Frontal cortex (tissue), 4 donors: ENCODE data around the gene METTL2A. TPM values are rescaled to one million over a fixed set of nuclear protein-coding genes. Genes with fewer than 3 reads are reported as not detected.
"Not testable (repeated sequence)": the region's sequence is repeated elsewhere in the genome, so short reads cannot be mapped to it uniquely, and the experiment has no call there.

Source experiments
- DNase-seq, 2 donors: peaks; one replicate each; pipeline ENCODE4 v3.0.0; 2012; ENCODE audit warnings: low spot score in 2 of 2
- FAIRE-seq: peaks from 2 replicates; lab custom pipeline; 2012; peaks lifted over from hg19 to GRCh38; lab: Jason Lieb, UNC
- total RNA-seq: library from RNA; depleted of rRNA; stranded (reverse); fragments of >200 nt; gene quantifications from one replicate; pipeline ENCODE4 v1.2.3, GENCODE V29; 2014
- donor health status: control.
- donor health status: control.
- donor health status: control.

The METTL2A gene
- total RNA-seq, 1 donor from 2014 or later, result 44.8 TPM

DNA sequence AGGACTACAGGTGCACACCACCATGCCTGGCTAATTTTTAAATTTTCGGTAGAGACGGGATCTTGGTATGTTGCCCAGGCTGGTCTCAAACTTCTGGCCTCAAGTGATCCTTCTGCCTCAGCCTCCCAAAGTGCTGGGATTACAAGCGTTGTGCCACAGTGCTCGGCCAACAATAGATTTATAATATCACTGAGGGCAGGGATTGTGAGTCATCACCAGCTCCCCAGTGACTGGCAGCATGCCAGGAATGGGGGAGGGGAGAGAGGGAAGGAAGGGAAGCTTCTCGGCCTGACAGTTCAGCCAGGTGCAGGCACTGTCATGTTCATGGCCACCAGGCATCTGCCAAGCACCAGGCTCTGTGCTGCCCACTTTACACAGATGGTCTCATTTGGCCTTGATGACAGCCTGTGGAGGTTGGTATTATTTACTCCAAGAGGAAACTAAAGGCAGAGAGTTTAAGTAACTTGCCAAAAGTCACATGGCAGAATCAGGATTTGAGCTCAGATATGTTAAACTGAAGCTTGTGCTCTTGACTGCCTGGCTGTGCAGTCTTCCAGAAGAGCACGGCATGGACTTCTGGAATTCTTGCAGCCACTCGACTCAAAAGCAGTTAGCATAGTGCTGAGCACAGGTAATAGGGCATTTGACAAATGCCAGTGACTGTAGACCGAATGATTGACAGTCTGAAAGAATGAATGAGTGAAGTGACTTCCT lies 47.1 kb downstream of the METTL2A start:
- DNase-seq, result peak in 1 of 2 donors; percentile 18
- not testable (repeated sequence) for FAIRE-seq

DNA sequence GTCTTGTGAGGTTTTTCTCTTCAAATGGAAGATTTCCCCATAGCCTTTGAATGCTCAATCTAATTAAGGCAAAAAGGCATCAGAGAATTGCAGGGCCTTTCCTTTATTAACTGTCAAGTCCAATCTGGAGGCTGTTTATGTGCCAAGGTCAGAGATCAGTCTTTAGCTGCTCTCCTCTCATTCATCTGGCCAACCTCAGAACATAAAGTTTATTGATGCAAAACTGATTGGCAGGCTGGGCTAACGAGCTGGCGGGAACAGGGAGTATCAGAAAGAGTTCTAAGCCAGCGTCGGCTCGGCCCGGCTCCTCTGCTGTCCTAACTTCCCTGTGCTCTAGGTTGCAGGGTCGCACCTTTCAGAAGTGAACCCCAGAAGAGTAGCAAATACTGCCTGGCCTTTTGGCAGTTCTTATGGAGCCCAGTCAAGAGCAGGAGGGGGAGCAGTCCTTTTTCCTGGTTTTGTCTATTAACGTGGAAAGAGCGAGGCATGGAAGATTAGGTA lies 47.7 kb downstream of the METTL2A start:
- not testable (repeated sequence) for DNase-seq

DNA sequence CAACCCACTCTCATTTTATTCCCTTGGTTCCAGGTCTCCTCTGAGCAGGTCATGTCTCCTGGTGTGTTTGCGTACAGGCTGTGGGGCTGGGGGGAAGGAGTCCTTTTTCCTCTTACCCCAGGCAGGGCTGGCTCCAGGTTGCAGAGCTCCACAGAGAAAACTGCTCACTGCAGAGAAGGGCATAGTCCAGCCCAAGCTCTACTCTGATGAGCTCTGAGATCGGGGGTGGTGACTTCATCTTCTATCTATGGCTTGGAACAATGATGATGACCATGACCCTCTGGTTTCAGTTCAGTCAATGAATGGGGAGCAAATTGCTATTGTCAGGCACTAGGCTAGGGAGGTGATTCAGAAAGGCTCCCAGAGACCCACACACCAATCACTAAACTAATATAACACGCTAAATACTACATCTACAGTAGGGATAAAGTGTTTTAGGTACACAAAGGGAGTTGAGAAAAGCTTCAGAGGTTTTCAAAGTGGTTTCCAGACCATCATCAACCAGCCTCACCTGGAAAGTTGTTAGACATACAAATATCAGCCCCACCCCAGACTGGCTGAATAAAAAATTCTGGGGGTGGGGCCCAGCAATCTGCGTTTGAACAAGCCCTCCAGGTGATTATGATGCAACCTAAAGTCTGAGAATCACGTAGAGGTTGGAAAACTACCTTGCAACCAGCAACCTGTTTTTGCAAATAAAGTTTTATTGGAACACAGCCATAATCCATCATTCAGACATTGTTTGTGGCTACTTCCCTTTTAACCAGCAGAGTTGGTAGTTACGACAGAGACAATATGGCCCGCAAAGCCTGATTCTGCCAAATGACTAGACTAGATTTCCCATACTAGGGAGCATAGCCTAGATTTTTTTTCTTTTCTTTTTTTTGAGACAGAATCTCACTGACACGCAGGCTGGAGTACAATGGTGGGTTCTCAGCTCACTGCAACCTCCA lies 49.6 kb downstream of the METTL2A start:
- not testable (repeated sequence) for FAIRE-seq, DNase-seq

More for the DNA sequence above, 47.7 kb downstream of the METTL2A start:
- FAIRE-seq, result not testable (repeated sequence)

DNA sequence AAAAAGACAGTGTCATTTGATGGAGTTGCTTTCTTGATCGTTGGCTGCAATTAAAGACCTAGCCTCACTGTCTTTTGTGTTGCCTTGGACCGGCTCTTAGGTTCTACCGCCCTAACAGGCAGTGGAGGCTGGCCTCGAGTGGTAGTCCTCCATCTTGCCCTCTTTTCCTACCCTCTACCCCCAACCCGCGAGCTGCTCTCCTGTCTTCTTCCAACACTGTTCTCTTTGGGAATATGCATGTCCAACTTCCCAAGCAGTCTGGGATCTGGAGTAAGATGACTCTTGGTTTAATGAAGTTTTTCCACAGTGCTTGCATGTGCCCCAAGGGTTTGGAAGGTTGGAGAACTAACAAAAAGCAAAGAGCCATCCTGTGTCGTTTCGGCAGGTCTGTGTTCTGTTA lies 53.4 kb downstream of the METTL2A start:
- FAIRE-seq, DNase-seq: not testable (repeated sequence)

DNA sequence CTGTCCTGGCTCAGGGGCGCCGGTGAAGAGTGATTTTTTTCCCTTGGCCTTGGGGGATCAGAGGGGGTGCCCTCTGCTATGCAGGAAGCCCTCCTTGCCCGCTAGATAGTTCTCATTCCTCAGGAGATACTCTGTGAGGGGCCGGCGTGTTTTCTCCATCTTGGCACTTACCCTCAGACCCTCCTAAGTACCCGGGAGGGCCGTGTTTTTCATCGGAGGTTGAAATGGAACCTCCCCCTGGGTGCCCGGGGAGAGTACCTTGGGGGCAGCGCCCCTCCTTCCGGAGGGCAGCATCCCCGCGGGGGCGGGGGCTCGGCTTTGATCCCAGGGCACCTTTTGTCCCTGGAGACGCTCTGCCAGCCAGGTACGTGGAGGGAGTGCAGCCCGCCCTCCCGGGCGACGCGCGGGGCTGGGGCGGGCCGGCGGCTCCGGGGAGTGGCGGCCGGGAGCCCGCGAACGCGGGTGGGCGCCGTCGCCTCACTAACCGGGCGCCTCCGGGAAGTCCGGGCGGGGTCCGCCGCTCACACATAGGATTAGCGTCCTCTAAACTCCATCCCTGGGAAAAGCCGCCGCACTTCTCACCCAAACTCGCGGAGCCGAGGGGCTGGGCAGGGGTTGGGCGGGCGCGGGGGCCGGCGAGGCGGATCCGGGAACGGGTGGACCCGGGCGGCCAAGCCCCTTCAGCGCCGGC lies 54.2 kb downstream of the METTL2A start:
- FAIRE-seq, result not testable (repeated sequence)
- peak; percentile 57 to 69 for DNase-seq

DNA sequence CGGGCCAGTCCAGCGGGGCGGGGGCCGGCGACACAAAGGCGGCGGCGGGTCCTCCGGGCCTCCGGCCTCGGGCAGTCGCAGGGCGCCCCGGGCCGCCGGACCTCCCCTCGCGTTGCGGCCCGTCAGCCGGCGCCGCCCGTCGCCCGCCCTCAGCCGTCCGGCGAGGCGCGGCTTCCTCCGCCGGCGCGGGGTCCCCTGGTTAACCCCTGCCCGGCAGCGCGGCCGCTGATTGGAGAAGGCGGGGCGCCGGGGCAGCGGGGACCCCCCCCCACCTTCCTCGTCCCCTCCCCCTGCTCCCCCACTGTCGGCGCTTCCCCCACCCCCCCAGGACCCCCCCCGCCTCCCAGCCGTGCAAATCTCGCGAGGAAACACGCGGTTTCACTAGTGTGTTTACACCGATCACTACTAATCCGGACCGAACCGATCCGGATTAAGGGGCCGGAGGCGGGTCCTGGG lies 54.8 kb downstream of the METTL2A start, which contains the start of gene TLK2:
Gene TLK2 (plus strand): TSS at position 402 of the 456 bp plus-strand sequence. CDS start 2,301 bp downstream, outside the sequence.
- peak; percentile 88 to 93 for DNase-seq
- FAIRE-seq, result no peak

DNA sequence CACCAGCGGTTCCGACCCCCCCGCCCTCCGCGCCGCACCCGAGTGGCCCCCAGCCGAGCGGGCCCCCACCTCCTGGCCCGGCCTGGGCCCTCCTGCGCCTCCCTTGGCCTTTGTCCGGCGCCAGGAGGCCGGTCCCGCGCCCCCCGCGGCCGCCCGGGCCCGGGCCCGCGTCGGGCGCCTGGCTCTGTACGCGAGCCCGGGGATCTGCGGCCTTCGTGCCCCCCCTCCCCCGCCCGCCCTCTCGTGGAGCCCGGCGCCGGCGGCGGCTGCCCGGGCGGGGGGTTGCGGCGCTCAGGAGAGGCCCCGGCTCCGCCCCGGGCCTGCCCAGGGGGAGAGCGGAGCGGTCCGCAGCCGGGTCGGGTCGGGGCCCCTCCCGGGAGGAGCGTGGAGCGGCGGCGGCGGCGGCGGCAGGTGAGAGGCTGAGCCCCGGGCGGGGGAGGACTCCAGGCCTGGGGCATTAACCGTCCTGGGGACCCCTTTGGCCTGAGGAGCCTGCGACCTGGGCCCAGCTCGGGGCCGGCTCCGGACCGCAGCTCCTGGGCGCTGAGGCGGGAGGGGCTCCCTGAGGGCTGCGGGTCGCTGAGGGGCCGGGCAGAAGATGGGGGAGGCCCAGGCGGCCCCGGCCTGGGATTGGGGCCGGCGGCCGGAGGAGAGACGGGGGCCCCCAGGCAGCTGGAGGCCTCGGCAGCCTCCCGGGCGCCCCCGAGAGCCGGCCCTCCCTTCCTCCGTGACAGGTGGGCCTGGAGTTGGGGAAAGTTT lies 55.4 kb downstream of the METTL2A start:
- DNase-seq, result peak; percentile 29 to 48
- FAIRE-seq, result not testable (repeated sequence)

DNA sequence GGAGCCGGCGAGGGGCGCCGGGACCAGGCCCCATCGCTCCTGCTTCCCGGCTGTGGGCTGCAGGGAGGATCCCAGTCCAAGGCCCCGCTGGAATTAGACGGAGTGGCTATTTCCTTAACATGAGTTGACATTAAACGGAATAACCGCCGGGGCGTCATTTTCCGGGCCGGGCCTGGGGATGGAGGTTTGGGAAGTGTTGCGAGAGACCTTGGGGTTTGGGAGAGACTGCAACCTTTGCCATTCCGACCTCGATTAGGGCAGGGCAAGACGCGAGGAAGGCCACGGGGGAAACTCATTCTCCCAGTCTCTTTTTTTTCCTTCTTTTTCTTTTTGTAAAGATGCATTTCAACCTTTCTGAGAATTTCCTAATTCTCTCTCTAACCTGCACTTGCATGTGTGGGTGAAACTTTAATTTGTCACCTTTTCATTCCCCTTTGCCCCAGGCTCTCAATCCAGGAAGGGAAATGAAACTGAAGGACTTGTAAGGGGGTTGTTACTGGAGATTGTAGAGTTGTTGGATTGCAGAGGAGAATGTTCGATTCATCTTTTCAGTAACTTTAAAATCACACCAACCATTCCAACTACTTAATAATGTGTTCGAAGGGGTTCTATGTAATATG lies 56.1 kb downstream of the METTL2A start:
- DNase-seq, FAIRE-seq: not testable (repeated sequence)

DNA sequence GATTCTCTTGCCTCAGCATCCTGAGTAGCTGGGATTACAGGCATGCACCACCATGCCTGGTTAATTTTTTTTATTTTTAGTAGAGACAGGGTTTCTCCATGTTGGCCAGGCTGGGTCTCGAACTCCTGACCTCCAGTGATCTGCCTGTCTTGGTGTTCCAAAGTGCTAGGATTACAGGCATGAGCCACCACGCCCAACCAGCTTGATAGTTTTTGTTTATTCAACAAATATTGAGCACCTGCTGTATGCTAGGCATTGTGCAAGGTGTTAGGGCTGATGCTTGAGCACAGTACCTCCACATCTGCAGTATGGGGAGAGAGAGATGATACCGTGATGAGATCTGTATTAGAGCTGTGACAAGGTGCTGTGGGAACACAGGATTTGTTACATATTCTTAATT lies 58.9 kb downstream of the METTL2A start:
- DNase-seq, result not testable (repeated sequence)

DNA sequence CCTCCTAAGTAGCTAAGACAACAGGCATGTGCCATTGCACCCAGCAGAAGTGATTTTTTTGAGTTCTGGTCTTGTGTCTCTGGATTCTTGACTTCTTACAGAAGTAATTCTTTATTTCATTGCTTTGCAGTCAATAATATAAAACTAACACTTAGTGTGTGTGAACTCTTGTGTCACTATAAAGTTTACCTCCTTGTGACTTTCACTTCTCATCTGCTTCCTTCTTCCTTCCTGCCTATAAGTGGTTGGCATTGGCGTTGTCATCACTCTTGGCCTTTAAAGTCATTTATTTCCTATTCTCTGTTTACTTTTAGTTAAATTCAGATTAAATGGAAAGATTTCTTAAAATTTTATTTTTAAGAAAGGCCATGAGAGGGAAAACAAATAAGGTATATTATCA lies 67.3 kb downstream of the METTL2A start:
- not testable (repeated sequence) for DNase-seq, FAIRE-seq

More for the DNA sequence above, 58.9 kb downstream of the METTL2A start:
- not testable (repeated sequence) for FAIRE-seq

DNA sequence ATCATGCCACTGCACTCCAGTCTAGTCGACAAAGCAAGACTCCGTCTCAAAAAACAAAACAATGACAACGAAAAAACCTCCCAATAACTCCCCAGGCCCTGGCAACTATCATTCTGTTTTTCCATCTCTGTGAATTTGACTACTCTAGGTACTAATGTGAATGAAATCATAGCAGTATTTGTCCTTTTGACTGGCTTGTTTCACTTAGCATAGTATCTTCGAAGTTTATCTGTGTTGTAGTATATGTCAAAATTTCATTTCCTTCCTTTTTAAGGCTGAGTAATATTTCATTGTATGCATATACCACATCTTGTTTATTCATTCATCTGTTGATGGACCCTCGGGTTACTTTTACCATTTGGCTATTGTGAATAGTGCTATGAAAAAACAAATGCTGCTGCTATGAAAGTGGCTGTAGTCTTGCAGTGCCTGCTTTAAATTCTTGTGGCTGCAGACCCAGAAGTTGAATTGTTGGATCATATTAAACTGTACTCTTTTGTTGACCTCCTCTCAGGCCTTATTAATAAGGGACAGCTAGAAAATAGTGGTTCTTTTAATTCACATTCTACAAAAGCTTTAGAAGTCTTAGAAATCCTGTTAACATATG lies 69.5 kb downstream of the METTL2A start:
- DNase-seq, FAIRE-seq: not testable (repeated sequence)

DNA sequence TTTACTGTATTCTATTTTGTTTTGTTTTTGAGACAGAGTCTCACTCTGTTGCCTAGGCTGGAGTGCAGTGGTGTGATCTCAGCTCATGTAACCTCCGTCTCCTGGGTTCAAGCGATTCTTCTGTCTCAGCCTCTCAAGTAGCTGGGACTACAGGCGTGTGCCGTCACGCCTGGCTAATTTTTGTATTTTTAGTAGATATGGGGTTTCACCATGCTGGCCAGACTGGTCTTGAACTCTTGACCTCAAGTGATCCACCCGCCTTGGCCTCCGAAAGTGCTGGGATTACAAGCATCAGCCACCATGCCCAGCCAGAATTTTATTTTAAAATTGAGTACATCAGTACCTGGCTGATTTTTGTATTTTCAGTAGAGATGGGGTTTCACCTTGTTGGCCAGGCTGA lies 70.4 kb downstream of the METTL2A start:
- not testable (repeated sequence) for FAIRE-seq, DNase-seq

DNA sequence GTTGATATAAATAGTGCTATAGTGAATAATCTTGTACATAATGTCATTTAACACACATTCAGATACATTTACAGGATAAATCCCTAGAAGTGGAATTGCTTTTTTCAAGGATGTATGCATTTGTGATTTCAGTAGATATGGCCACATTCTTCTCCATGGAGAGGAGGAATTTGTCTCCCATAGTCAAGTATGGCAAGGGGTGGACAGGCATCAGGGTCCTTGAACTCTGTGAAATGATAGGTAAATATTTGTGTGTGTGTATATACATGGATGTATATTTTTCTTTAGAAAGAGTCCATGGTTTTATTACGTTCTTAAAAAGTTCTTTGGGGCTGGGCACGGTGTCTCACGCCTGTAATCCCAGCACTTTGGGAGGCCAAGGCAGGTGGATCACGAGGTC lies 72.6 kb downstream of the METTL2A start:
- not testable (repeated sequence) for FAIRE-seq, DNase-seq

DNA sequence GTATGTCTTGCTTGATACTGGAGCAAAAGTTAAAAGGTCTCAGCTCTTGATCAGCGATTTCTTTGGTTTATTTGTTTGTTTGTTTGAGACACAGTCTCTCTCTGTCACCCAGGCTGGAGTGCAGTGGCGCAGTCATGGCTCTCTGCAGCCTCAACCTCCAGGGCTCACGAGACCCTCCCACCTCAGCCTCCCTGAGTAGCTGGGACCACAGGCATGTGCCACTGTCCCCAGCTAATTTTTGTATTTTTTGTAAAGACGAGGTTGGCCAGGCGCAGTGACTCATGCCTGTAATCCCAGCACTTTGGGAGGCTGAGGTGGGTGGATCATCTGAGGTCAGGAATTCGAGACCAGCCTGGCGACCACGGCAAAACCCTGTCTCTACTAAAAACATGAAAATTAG lies 75.1 kb downstream of the METTL2A start:
- FAIRE-seq, DNase-seq: not testable (repeated sequence)
